NB4 (cell line): Measurements from ENCODE around the gene ATP5F1E.
"Not testable (repeated sequence)": the region's sequence is repeated elsewhere in the genome, so short reads cannot be mapped to it uniquely, and the experiment has no call there.

ENCODE experiments used
- DNase-seq: peaks from one replicate; pipeline ENCODE4 v3.0.0; 2010; ENCODE audit warnings: low read depth
- H3K4me3 ChIP-seq: one replicate; pipeline ENCODE4 v1.5.1; 2011; ENCODE audit warnings: mild to moderate bottlenecking, low read depth, low read length, moderate library complexity
- CTCF ChIP-seq: IDR thresholded peaks from one replicate; pipeline ENCODE4 v1.5.1; 2012; ENCODE audit warnings: low read depth, low read length
- MAX ChIP-seq: IDR thresholded peaks from 2 replicates; pipeline ENCODE4 v1.6.1; 2011; ENCODE audit warnings: low read depth, low read length
- MYC ChIP-seq: IDR thresholded peaks from 2 replicates; pipeline ENCODE4 v1.6.1; 2011; ENCODE audit warnings: low read depth, low read length
- POLR2A ChIP-seq: IDR thresholded peaks from 2 replicates; pipeline ENCODE4 v1.6.1; 2011; ENCODE audit warnings: mild to moderate bottlenecking; ENCODE audit not compliant: insufficient read length; ENCODE audit errors: extremely low read depth

ATP5F1E gene

GRCh38 chr20:58985656-58986055 lies 46.5 kb downstream of the ATP5F1E start:
- H3K4me3 ChIP-seq = no peak overlapping the region
- TF ChIP-seq MAX = no peak
- no peak for TF ChIP-seq MYC
- no peak for TF ChIP-seq CTCF
- no peak for TF ChIP-seq POLR2A
- no peak for DNase-seq

- TF ChIP-seq MAX = no peak
- no peak for TF ChIP-seq CTCF
- TF ChIP-seq POLR2A = no peak
- no peak for TF ChIP-seq MYC
Measured at GRCh38 chr20:58984691-58985090, 47.4 kb downstream of the ATP5F1E start.

GRCh38 chr20:58983115-58983468 lies 49.0 kb downstream of the ATP5F1E start:
- DNase-seq = not testable (repeated sequence)
- H3K4me3 ChIP-seq = peak overlapping the region; percentile 100

More at GRCh38 chr20:58984691-58985090, 47.4 kb downstream of the ATP5F1E start:
- H3K4me3 ChIP-seq = no peak overlapping the region
- no peak for DNase-seq

GRCh38 chr20:58982406-58983114 lies 49.6 kb downstream of the ATP5F1E start:
- H3K4me3 ChIP-seq = peak overlapping the region; percentile 100
- TF ChIP-seq POLR2A = no peak
- no peak for TF ChIP-seq MYC
- no peak for TF ChIP-seq MAX
- no peak for TF ChIP-seq CTCF
- no peak for DNase-seq

GRCh38 chr20:58981628-58982364 lies 50.3 kb downstream of the ATP5F1E start:
- H3K4me3 ChIP-seq = peak overlapping the region; percentile 100
- DNase-seq = peak; percentile 50
- TF ChIP-seq POLR2A (no peak), MYC (no peak; the same call in 1 of the 2 replicates), CTCF (no peak), MAX (no peak)

GRCh38 chr20:58980711-58981627 lies 51.2 kb downstream of the ATP5F1E start, which contains the start of gene NELFCD:
Gene NELFCD, plus strand, starts transcription at chr20:58981256. Its CDS starts 54 bp downstream, at chr20:58981310.
- peak; percentile 86 for DNase-seq
- peak; percentile 83 for TF ChIP-seq MYC
- no peak for TF ChIP-seq MAX
- peak; percentile 87 for TF ChIP-seq POLR2A
- peak within 1 kb of the TSS; percentile 100 for H3K4me3 ChIP-seq
